ENCODE results near the gene BABAM2.

The BABAM2 gene

GRCh38 chr2:27911458-27912210, 21.1 kb downstream of the BABAM2 start:
- no peak for DNase-seq (ENCODE audit: low read depth in 2 of 2)

GRCh38 chr2:27912512-27912911, 22.0 kb downstream of the BABAM2 start:
- no peak for DNase-seq (ENCODE audit: low read depth in 2 of 2)

GRCh38 chr2:27914041-27914804, 23.7 kb downstream of the BABAM2 start:
- DNase-seq (ENCODE audit: low read depth in 2 of 2): no peak

- DNase-seq (ENCODE audit: low read depth in 2 of 2): no peak
Observed at GRCh38 chr2:27914805-27915175, 24.3 kb downstream of the BABAM2 start.

GRCh38 chr2:27915191-27915590, 24.7 kb downstream of the BABAM2 start:
- DNase-seq (ENCODE audit: low read depth in 2 of 2): no peak

- DNase-seq (ENCODE audit: low read depth in 2 of 2): no peak
Observed at GRCh38 chr2:27915874-27916273, 25.3 kb downstream of the BABAM2 start.

GRCh38 chr2:27916293-27916995, 25.9 kb downstream of the BABAM2 start:
- DNase-seq (ENCODE audit: low read depth in 2 of 2): no peak

- no peak for DNase-seq (ENCODE audit: low read depth in 2 of 2)
Observed at GRCh38 chr2:27920148-27920885, 29.8 kb downstream of the BABAM2 start.

- DNase-seq (ENCODE audit: low read depth in 2 of 2): no peak
Observed at GRCh38 chr2:27921424-27921823, 30.9 kb downstream of the BABAM2 start.

- no peak for DNase-seq (ENCODE audit: low read depth in 2 of 2)
Observed at GRCh38 chr2:27921880-27922547, 31.5 kb downstream of the BABAM2 start.

GRCh38 chr2:27922842-27923241, 32.3 kb downstream of the BABAM2 start:
- no peak for DNase-seq (ENCODE audit: low read depth in 2 of 2)

- no peak for DNase-seq (ENCODE audit: low read depth in 2 of 2)
Observed at GRCh38 chr2:27925766-27926472, 35.4 kb downstream of the BABAM2 start.

GRCh38 chr2:27929916-27930486, 39.5 kb downstream of the BABAM2 start:
- DNase-seq (ENCODE audit: low read depth in 2 of 2): no peak

- no peak for DNase-seq (ENCODE audit: low read depth in 2 of 2)
Observed at GRCh38 chr2:27931361-27931950, 40.9 kb downstream of the BABAM2 start.

GRCh38 chr2:27932396-27932795, 41.9 kb downstream of the BABAM2 start:
- no peak for DNase-seq (ENCODE audit: low read depth in 2 of 2)

GRCh38 chr2:27935026-27935425, 44.5 kb downstream of the BABAM2 start:
- no peak for DNase-seq (ENCODE audit: low read depth in 2 of 2)

GRCh38 chr2:27940090-27940671, 49.7 kb downstream of the BABAM2 start:
- DNase-seq (ENCODE audit: low read depth in 2 of 2): no peak

GRCh38 chr2:27940982-27941381, 50.5 kb downstream of the BABAM2 start:
- DNase-seq (ENCODE audit: low read depth in 2 of 2): no peak

Data from stimulated activated CD4-positive, alpha-beta T cell treated with anti-CD3 and anti-CD28 coated beads, Interleukin-15, amount 100 ng/mL, for 48 hours (primary cell).